MG63 (cell line): ENCODE results near the gene GNLY. TPM values are rescaled to one million over a fixed set of nuclear protein-coding genes. Genes with fewer than 3 reads are reported as not detected.
"Not testable (repeated sequence)": the region's sequence is repeated elsewhere in the genome, so short reads cannot be mapped to it uniquely, and the experiment has no call there.

ENCODE experiments used
- DNase-seq: peaks from one replicate; pipeline ENCODE4 v3.0.0-alpha.2; 2020
- H3K27me3 ChIP-seq: fragments of 250-450 bp; sonication (Bioruptor Pico); 2 replicates; pipeline ENCODE4 v1.5.1; 2020; ENCODE audit warnings: mild to moderate bottlenecking, moderate library complexity
- H3K36me3 ChIP-seq: fragments of 250-450 bp; sonication (Bioruptor Pico); 2 replicates; pipeline ENCODE4 v1.5.1; 2020; ENCODE audit warnings: mild to moderate bottlenecking, moderate library complexity
- H3K4me3 ChIP-seq: fragments of 250-450 bp; sonication (Bioruptor Pico); 2 replicates; pipeline ENCODE4 v1.5.1; 2020; ENCODE audit warnings: mild to moderate bottlenecking, moderate library complexity
- H3K9me3 ChIP-seq: fragments of 250-450 bp; sonication (Bioruptor Pico); 2 replicates; pipeline ENCODE4 v1.5.1; 2020; ENCODE audit warnings: mild to moderate bottlenecking, moderate library complexity
- total RNA-seq: library from RNA; depleted of rRNA; stranded (reverse); fragments of >200 nt; shearing (Covaris generic); gene quantifications from 2 replicates; pipeline ENCODE4 v1.2.3, GENCODE V29; 2014; ENCODE audit warnings: low replicate concordance

Gene GNLY
- total RNA-seq, 1 experiment from 2014 or later: not detected

DNA sequence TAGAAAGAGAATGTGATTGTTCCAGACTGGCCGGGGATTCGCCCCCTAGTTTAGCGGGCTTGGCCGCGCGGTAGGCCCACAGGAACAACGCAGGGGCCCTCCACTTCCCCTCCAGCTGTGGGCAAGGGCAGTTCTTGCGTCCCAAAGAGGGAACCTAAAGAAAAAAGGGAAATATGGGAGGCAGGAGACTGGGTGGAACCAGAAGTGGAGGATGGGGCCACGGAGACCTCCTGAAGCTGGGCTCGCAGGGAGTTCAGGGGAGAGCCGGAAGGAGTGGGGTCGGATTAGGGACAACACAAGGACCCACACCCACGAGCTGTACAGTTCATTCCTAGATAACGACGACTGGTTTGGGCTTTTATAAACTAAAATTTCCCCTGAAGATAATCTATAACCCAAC, 18.2 kb downstream of the GNLY start:
- no peak for DNase-seq
- Histone ChIP-seq H3K9me3 (no peaks in the 10 kb centered on the region), H3K36me3 (no peaks in the 10 kb centered on the region)

GRCh38 chr2:85712849-85713612, 18.9 kb downstream of the GNLY start:
- no peaks in the 10 kb centered on the region for H3K27me3 ChIP-seq
- H3K4me3 ChIP-seq: no peak overlapping the region
- no peaks in the 10 kb centered on the region for H3K36me3 ChIP-seq
- DNase-seq: no peak
- no peaks in the 10 kb centered on the region for H3K9me3 ChIP-seq

More for the DNA sequence above, 18.2 kb downstream of the GNLY start:
- Histone ChIP-seq H3K4me3 (no peak overlapping the region), H3K27me3 (no peaks in the 10 kb centered on the region)

DNA sequence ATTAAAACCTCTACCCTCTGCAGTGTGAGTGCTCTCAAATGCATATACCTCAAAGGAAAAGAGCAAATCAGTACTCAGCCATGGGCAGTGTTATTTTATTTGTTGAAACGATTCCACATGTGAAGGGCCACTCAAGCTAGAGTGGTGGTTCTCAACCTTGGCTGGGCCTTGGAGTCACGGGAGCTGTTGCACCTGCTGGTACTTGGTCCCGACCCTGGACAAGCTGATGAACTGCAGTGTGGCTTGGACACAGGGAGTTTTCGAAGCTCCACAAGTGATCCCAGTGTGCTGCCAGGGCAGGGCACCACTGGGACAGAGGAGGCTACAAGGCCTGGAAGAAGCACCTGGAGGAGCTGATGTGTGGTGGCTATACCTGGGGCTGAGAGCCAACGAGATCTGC, 19.7 kb downstream of the GNLY start:
- Histone ChIP-seq H3K4me3 (no peak overlapping the region), H3K36me3 (no peaks in the 10 kb centered on the region), H3K27me3 (no peaks in the 10 kb centered on the region), H3K9me3 (no peaks in the 10 kb centered on the region)
- no peak for DNase-seq

GRCh38 chr2:85714421-85714820, 20.3 kb downstream of the GNLY start:
- H3K9me3 ChIP-seq, H3K4me3 ChIP-seq, H3K36me3 ChIP-seq, H3K27me3 ChIP-seq, DNase-seq: not testable (repeated sequence)

DNA sequence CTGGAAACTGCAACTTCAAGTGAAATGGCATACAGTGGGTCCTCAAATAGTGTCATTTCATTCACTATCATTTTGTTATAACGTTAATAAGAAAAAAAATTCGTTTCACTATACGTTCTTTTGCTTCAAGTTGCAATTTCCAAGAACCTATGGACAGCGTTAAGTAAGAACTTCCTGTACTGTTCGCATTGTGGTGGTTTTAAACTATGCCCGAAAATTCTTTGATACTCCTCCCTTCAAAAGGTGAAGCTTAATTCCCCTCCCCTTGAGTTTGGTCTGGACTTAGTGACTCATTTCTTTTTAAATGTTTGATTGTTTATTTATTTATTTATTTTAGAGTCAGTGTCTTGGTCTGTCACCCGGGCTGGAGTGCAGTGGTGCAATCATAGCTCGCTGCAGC, 20.7 kb downstream of the GNLY start:
- Histone ChIP-seq H3K4me3 (no peak overlapping the region), H3K36me3 (no peaks in the 10 kb centered on the region), H3K9me3 (no peaks in the 10 kb centered on the region), H3K27me3 (no peaks in the 10 kb centered on the region)
- DNase-seq: no peak

GRCh38 chr2:85716346-85716914, 22.3 kb downstream of the GNLY start:
- no peaks in the 10 kb centered on the region for H3K27me3 ChIP-seq
- H3K9me3 ChIP-seq: no peaks in the 10 kb centered on the region
- no peak overlapping the region for H3K4me3 ChIP-seq
- H3K36me3 ChIP-seq: no peaks in the 10 kb centered on the region
- DNase-seq: no peak

DNA sequence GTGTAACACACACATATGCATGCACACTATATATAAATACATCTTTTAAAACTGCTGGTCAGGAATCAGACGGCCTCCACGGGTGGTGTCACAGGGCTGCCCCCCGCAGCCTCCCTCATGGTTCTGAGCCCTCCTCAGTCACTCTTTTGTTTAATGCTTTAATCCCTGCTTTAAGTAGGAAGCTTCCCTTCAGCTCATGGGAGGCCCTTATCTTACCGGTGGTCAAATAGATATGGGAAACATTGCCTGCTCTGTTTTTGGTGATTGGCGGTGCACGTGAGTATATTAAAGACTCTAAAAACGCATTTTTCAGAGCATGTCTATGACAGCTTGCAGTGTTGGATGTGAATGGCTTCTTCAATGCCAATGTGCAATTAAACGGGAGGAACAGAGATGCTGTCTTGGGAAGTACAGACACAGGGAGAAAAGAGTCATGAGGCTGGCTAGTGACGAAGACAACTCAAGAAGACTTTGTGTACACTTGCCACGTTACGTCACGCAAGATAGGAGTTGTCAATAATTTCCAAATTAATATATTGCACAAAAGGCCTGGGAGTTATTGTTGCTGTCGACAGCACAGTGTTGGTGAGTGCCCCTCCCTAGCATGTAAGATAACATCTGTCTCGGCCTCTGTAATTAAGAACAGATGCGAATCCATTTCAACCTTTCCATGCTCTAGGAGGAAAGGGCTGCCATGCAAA, 23.3 kb downstream of the GNLY start:
- Histone ChIP-seq H3K4me3 (no peak overlapping the region), H3K27me3 (no peaks in the 10 kb centered on the region), H3K36me3 (no peaks in the 10 kb centered on the region), H3K9me3 (no peaks in the 10 kb centered on the region)
- DNase-seq: no peak

- no peaks in the 10 kb centered on the region for H3K9me3 ChIP-seq
- no peaks in the 10 kb centered on the region for H3K27me3 ChIP-seq
- no peak for DNase-seq
- no peak overlapping the region for H3K4me3 ChIP-seq
- no peaks in the 10 kb centered on the region for H3K36me3 ChIP-seq
Measured at GRCh38 chr2:85718009-85718391, 23.8 kb downstream of the GNLY start.

DNA sequence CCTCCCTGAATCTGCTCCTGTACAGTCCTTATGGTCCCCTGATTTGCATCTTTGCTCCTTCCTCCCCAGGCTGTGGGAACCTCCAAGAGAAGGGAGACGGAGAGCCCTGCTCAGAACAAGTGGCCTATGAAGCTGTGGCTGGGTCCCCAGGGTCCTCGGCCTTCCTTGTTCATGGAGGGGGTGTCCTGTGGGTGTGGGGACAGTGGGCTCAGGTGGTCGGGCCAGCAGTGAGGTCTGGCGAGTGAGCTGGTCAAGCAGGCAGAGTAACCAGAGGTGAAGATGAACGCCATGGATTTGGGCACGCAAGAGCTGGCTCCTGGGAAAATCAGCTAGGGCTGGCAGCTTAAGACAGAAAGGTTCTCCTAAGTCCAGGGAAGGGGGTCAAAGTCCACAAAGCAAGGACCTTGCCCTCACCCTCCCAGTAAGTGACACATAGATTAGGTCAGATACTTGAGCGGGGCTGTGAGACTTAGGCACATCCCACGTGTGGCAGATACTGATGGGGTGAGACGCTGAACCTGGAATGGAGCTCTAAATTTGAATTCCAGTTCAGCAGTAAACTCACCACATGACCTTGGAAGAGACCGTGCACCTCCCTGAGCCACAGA, 24.8 kb downstream of the GNLY start:
- no peaks in the 10 kb centered on the region for H3K9me3 ChIP-seq
- DNase-seq: no peak
- H3K4me3 ChIP-seq: no peak overlapping the region
- H3K36me3 ChIP-seq: no peaks in the 10 kb centered on the region
- no peaks in the 10 kb centered on the region for H3K27me3 ChIP-seq

DNA sequence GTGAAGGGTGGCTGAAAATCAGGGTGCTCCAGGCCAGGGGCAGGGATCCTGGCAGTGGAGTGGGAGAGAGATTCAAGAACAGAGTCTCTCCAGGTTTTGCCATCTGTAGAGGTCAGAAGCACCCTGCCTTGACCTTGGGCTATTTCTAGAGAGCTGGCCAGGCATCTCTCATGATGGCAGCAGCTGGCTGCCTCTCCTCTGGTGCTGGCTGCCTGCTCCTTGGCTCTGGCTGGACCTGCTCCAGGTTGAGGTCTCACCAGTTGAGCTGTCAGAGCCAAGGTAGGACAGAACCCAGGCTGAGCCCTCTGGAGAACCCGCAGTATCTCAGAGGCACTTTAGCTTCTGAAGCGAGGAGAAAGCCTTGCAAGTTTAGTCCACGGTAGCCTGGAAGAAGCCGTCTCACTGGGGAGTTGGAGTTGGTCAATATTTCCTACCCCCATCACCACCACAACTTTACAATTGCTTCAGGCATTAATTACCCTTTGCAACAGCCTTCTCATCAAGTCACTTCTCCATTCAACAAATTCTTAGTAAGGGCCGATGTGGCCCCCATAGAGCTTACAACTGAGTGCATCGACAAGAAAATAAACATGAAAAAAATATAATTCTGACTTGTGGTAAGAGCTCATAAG, 25.6 kb downstream of the GNLY start:
- no peaks in the 10 kb centered on the region for H3K9me3 ChIP-seq
- H3K27me3 ChIP-seq: no peaks in the 10 kb centered on the region
- DNase-seq: no peak
- no peak overlapping the region for H3K4me3 ChIP-seq
- H3K36me3 ChIP-seq: no peaks in the 10 kb centered on the region

DNA sequence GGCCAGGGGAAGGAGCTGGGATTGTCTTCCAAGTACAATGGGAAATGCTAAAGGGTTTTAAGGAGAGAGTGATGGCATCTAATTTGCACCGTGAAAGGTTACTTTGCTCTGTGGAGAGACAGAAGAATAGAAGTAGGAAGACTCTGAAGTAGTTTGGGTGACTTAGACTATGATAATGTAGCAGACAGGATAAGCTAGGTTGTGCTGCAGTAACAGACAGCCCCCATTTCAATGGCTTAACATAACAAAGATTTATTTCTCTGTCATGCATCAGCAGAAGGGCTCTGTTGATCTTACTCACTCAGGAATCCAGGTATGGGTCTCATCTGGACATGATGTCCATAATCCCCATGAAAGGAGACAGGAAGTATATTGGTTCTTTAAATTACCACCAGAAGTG, 26.4 kb downstream of the GNLY start:
- H3K9me3 ChIP-seq: no peaks in the 10 kb centered on the region
- no peak overlapping the region for H3K4me3 ChIP-seq
- DNase-seq: no peak
- no peaks in the 10 kb centered on the region for H3K27me3 ChIP-seq
- no peaks in the 10 kb centered on the region for H3K36me3 ChIP-seq

DNA sequence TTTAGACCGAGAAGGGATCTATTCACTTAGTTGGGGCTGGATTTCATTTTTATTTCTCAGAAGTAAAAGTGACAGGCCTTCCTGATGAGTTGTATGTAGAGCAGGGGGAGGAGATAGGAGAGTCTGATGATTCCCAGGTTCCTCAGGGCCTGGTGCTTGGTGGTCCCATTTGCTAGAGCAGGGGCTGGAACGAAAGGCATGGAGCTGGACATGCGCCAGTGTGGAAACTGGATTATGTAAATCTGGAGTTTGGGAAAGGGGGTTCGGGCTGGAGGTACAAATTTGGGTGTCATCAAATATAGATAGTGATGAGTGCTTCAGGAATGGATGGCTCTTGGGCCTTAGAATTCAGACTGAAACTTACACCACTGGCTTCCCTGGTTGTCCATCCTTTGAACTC, 27.5 kb downstream of the GNLY start:
- H3K27me3 ChIP-seq: no peaks in the 10 kb centered on the region
- no peak overlapping the region for H3K4me3 ChIP-seq
- no peaks in the 10 kb centered on the region for H3K9me3 ChIP-seq
- no peak for DNase-seq
- H3K36me3 ChIP-seq: no peaks in the 10 kb centered on the region

DNA sequence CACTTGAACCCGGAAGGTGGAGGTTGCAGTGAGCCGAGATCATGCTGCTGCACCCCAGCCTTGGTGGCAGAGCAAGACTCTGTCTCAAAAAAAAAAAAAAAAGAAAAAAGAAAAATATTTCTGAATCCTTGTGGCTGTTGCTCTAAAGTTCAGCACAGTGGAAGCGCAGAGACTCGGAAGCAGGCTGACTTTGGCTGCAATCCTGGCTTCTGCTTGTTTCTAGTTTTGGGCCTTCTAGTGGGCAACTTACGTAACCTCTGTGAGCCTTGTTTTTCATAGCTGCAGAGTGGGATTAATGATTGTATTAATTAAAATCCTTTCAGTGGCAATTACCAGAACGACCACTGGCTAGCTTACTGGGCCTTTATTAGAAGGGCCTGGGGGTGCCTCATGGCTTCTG, 28.4 kb downstream of the GNLY start:
- H3K36me3 ChIP-seq: no peaks in the 10 kb centered on the region

GRCh38 chr2:85723707-85724360, 29.7 kb downstream of the GNLY start:
- Histone ChIP-seq H3K4me3 (no peak overlapping the region), H3K27me3 (no peaks in the 10 kb centered on the region), H3K36me3 (no peaks in the 10 kb centered on the region), H3K9me3 (no peaks in the 10 kb centered on the region)
- DNase-seq: no peak

More for the DNA sequence above, 28.4 kb downstream of the GNLY start:
- DNase-seq: no peak
- Histone ChIP-seq H3K4me3 (no peak overlapping the region), H3K27me3 (no peaks in the 10 kb centered on the region), H3K9me3 (no peaks in the 10 kb centered on the region)

GRCh38 chr2:85724731-85725181, 30.6 kb downstream of the GNLY start:
- DNase-seq: no peak
- no peaks in the 10 kb centered on the region for H3K9me3 ChIP-seq
- H3K27me3 ChIP-seq: no peaks in the 10 kb centered on the region
- no peaks in the 10 kb centered on the region for H3K36me3 ChIP-seq
- no peak overlapping the region for H3K4me3 ChIP-seq

- Histone ChIP-seq H3K4me3 (no peak overlapping the region), H3K27me3 (no peaks in the 10 kb centered on the region), H3K36me3 (no peaks in the 10 kb centered on the region), H3K9me3 (no peaks in the 10 kb centered on the region)
- no peak for DNase-seq
Measured at GRCh38 chr2:85725451-85725850, 31.3 kb downstream of the GNLY start.
